GM19452 (cell line): ENCODE data around the gene SH3D19.
A peak's percentile ranks its signal among the peaks of the same experiment; 100 is the strongest.
"Not testable (repeated sequence)": the region's sequence is repeated elsewhere in the genome, so short reads cannot be mapped to it uniquely, and the experiment has no call there.

Experiments
- ATAC-seq: cut with Tn5 transposase; IDR thresholded peaks from one replicate; pipeline ENCODE4 v1.9.1; 2021; ENCODE audit not compliant: unreplicated experiment

Gene SH3D19

GRCh38 chr4:151158979-151159378 lies 166.4 kb downstream of the SH3D19 start:
- ATAC-seq = no peak

- no peak for ATAC-seq
These were observed 167.9 kb downstream of the SH3D19 start for GRCh38 chr4:151157543-151157942.

GRCh38 chr4:151153585-151153984 lies 171.8 kb downstream of the SH3D19 start:
- no peak for ATAC-seq

- ATAC-seq = no peak
These were observed 173.4 kb downstream of the SH3D19 start for GRCh38 chr4:151152028-151152427.

GRCh38 chr4:151150821-151151580 lies 174.4 kb downstream of the SH3D19 start:
- ATAC-seq = no peak

GRCh38 chr4:151148261-151148660 lies 177.1 kb downstream of the SH3D19 start:
- ATAC-seq = no peak

GRCh38 chr4:151147000-151147399 lies 178.4 kb downstream of the SH3D19 start:
- no peak for ATAC-seq

- no peak for ATAC-seq
These were observed 180.9 kb downstream of the SH3D19 start for GRCh38 chr4:151144329-151145072.

- ATAC-seq = no peak
These were observed 181.6 kb downstream of the SH3D19 start for GRCh38 chr4:151143811-151144210.

- no peak for ATAC-seq
These were observed 182.2 kb downstream of the SH3D19 start for GRCh38 chr4:151143162-151143561.

GRCh38 chr4:151142758-151143157 lies 182.6 kb downstream of the SH3D19 start:
- ATAC-seq = no peak

- ATAC-seq = no peak
These were observed 185.6 kb downstream of the SH3D19 start for GRCh38 chr4:151139814-151140213.

- ATAC-seq = not testable (repeated sequence)
These were observed 189.4 kb downstream of the SH3D19 start for GRCh38 chr4:151136048-151136447.

- ATAC-seq = no peak
These were observed 192.1 kb downstream of the SH3D19 start for GRCh38 chr4:151133311-151133710.

GRCh38 chr4:151129796-151130195 lies 195.6 kb downstream of the SH3D19 start:
- ATAC-seq = no peak

- ATAC-seq = peak; percentile 88
These were observed 207.9 kb downstream of the SH3D19 start for GRCh38 chr4:151117371-151117962.

GRCh38 chr4:151114986-151115385 lies 210.4 kb downstream of the SH3D19 start:
- ATAC-seq = no peak

- ATAC-seq = no peak
These were observed 211.1 kb downstream of the SH3D19 start for GRCh38 chr4:151114338-151114737.

- ATAC-seq = no peak
These were observed 215.2 kb downstream of the SH3D19 start for GRCh38 chr4:151110236-151110635.

- no peak for ATAC-seq
These were observed 218.3 kb downstream of the SH3D19 start for GRCh38 chr4:151107063-151107462.

- ATAC-seq = no peak
These were observed 219.9 kb downstream of the SH3D19 start for GRCh38 chr4:151105454-151106032.

- ATAC-seq = no peak
These were observed 220.8 kb downstream of the SH3D19 start for GRCh38 chr4:151104621-151105020.
